GM19395 (cell line): ENCODE measurements around the gene C14orf93.
A peak's percentile ranks its signal among the peaks of the same experiment; 100 is the strongest.
"Not testable (repeated sequence)": the region's sequence is repeated elsewhere in the genome, so short reads cannot be mapped to it uniquely, and the experiment has no call there.

Experiments
- ATAC-seq: cut with Tn5 transposase; IDR thresholded peaks from one replicate; pipeline ENCODE4 v1.9.1; 2021; ENCODE audit warnings: mild to moderate bottlenecking, moderate library complexity; ENCODE audit not compliant: unreplicated experiment

The C14orf93 gene

DNA sequence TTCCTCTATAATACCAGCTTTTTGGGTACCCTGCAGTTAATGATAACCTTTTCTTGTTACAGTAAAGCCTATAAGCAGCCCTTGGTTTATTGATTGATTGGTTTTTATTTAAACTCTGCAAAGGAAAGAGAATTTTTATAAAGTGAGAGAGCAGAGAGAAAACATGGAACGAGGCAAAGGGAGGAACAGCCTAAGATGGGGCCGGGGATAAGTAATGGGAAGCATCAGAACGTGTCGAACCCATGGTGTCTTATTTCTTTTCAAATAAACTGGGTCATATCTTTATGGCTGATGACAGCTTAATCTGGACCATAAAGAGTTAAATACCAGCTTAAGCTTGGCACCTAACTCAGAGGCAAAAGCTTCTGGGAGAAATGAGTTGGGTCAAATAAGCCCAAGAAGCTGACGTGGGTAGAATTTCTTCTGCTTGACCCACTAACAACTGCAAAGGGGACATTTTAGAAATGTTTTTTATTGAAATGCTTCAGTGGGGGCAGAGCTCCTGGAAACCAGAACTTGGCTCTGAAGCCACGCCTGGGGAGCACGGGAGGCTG lies 12.0 kb upstream of the C14orf93 start:
- no peak for ATAC-seq

DNA sequence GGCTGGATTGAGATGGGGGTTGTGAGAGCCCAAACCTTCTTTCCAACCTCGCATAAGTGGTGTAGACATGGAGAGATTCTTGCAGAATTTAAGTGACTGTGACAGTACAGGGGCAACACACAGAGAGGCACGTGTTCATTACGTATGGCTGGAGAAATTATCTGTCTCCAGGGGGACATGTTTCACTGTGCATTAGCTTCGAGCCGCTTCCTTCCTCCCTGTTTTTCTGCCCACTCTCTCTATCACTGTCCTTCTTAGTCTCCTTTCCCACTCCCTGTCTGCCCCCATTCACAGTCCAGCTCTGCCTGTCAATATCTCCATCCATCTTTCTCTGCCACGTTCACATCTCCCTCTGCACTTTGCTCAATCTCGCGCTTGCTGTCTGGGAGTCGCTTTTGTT lies 11.5 kb upstream of the C14orf93 start:
- no peak for ATAC-seq

DNA sequence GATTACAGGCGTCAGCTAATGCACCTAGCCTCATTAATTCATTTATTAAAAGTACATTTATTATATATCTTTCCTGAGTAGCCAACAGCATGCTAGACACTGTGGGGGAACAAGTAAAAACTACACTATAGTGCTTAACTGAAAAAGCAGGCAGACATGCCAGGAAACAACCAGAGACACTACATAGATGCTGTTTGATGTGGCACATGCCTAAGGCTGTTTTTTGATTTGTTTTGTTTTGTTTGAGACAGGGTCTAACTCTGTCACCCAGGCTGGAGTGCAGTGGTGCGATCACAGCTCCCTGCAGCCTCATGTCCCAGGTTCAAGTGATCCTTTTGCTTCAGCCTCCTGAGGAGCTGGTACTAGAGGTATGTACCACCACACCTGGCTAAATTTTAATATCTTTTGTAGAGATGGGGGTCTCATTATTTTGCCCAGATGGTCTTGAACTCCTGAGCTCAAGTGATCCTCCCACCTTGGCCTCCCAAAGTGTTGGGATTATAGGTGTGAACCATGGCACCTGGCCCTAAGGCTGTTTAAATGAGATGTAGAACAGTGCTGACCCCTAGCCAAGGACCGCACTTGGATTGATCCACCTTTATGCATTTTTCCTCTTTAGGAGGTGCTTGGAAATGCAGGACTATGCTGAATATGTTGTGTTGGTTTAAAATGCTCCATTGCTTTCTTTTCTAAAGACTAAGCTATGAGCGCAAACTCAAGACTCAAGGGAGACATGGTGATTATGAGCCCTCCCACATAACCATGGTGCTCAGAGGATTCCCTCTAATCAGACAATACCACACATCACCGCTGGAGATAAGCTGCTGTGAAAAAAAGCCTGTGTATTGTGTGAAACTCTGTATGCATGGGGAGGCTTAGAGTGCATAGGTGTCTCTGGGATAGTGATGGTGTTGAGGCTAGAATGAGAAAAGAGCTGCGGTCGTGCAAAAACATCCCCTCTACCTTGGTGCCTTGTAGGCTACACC lies 10.5 kb upstream of the C14orf93 start:
- no peak for ATAC-seq

DNA sequence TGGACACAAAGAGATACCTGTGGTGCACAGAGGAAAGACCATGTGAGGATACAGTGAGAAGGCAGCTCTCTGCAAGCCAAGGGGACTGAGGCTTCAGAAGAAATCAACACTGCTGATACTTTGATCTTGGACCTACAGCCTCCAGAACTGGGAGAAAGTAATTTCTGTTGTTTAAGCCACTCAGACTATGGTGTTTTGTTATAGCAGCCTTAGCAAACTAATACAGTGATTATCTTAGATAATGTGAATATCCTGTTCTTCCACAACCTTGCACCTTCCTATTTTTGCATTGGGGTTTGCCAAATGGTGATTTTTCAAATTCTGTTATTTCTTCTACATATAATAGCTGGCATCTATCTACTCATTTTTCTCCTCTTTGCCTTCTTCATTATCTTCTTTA lies 8.2 kb upstream of the C14orf93 start:
- ATAC-seq, result no peak

DNA sequence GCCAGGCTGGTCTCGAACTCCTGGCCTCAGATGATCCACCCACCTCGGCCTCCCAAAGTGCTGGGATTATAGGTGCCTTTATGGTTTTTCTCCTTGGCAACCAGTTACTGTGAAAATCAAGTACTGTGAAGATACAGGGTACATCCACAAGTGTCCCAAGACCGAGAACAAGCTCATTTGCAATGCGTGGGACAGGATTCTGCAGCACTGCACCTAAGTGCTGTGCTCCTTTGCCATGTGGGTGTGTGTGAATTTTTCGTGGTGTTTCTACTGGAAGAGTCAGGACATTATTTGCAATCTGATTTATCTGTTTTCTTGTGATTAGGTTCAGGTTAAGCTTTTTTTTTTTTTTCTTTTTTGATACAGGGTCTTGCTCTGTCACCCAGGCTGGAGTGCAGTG lies 7.1 kb upstream of the C14orf93 start:
- no peak for ATAC-seq

DNA sequence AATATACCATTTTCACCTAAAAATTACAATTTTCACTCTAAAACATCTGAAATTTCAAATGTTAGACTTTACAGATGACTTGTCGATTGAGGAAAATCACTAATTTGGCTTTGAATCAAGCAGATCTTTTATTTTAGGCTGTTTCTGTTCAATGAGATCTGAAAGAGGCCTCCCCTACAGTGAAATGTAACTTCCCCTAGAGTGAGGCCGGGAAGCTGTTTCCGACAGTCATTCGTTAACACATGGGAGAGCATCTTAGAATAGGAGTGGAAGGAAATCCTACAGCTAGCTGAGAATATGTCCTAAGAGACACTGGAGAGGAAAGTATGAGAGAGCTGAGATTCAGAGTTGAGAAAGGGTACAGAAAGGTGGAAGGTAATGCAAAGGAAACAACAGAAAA lies 5.7 kb upstream of the C14orf93 start:
- no peak for ATAC-seq

DNA sequence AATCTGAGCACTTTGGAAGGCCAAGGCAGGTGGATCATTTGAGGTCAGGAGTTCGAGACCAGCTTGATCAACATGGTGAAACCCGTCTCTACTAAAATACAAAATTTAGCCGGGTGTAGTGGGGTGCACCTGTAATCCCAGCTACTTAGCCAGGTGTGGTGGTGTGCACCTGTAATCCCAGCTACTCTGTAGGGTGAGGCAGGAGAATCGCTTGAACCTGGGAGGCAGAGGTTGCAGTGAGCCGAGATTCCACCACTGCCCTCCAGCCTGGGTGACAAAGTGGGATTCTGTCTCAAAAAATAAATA lies 3.8 kb upstream of the C14orf93 start:
- not testable (repeated sequence) for ATAC-seq

DNA sequence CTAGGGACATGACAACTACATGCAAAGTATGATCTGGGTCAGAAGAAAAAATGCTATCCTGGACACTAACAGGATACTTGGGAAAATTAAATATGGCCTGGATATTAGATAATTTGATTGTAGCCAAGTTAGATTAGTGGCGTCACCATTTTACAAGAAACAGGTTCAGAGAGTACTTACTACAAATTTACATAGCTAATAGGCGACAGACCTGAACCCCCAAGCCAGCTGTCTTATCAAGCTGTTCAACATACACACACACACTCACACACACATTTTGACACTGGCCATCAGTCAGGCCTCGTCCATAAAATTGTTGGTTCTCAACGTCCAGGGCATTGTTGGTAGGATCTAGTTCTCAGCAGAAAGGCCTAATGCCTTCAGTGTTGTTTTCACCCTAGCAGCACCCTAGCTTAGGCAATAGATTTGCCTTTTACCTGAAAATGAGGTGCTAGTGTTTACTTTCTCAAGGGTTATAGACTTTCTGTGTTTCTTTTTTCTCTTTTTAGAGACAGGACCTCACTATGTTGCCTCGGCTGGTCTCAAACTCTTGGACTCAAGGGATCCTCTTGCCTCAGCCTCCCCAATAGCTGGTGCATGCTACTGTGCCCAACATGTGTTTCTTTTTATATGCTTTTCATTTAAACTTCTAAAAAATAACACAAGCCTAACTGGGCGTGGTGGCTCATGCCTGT lies 3.3 kb upstream of the C14orf93 start:
- no peak for ATAC-seq

DNA sequence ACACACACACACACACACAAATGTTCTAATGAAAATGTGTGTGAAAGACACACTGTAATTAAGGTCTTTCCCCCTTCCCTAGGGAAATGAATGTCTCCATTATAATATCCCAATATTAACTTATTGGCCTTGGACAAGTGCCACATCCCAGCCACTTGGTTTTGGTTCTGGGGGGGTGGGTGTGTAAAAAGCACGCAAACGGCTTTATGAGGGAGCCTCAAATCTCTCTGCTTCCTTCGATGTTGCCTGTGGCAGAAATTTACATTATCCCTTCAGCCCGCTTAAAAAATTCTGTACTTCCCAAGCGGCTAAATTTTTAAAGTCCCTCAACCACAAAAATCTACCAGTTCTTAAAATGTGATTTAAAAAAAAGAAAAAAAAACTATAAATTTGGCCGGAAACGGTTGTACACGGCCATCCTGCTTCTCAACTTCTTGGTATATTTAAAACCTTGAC lies 432 bp downstream of the C14orf93 start:
- no peak for ATAC-seq

DNA sequence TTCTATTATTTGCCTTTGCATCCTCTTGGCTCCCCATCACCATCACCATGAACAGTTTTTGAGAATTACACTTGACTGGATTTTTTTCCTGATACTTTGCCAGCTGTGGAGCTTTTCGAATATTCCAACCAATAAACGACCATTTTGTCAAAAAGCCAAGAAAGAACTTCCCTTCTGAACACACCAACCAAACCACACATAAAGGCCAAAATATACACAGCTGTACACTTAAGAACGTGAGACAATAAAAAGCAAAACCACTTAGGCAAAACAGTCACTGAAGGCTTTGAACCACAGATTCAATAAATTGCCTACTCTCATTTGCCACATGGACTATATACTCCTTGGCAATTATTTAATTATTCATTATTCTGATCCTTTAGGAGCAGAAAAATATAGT lies 1.1 kb downstream of the C14orf93 start:
- no peak for ATAC-seq

DNA sequence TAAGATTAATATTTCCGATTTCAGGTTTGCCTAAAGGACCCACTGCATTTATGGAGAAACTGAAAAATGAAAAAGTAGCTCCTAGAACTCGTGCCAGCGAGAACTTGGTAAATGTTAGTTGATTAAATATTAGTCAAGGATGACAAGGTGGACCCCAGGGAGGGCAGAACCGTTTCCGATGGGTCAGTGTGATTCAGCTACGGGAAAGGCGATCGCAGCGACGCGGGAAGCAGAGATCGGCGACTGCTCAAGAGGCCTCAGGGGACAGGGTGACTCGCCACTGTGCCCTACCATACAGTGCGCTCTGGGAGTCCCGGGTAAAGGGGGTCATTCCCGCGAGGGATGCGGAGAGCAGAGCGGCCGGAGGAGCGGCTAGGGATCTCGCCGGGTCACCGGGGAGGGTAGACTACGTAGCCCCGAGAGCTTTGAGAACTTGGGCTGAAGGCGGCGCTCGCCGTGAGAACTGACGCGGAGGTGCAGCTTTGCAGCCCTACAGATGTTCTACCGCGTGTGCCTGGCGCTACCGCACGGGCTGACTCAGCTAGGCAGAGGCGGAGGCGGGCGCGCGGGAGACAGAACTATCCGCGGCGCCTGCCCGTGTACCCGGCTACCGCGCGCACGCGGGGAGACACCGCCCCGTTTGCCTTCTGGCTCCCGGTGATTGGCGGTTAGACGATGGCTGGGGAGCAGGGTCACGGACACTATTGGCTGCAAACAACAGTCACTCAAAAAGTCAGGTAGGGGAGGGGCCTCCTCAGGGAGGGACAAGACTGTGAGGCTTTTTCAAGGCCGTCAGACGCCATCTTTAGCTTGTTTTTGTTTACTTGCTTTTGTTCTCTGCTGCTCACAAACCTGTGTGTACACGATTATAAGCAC lies 3.2 kb downstream of the C14orf93 start:
- ATAC-seq, result peak; percentile 98

DNA sequence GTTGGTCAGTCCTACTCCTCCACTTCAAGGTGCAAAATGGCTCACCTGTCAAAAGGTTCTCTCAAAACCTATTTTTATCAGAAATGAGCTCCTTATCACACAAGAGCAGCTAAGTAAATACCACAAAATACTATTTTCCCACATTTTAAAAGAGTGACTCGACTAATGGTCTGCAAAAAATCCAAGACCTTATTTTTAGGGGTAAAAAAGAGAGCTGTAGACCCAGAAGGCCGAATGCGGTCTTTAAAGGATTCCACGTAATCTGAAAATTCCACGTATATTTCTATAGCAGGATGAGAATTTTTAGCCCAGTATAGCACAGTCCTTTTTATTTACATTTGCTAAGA lies 3.8 kb downstream of the C14orf93 start:
- ATAC-seq, result no peak

DNA sequence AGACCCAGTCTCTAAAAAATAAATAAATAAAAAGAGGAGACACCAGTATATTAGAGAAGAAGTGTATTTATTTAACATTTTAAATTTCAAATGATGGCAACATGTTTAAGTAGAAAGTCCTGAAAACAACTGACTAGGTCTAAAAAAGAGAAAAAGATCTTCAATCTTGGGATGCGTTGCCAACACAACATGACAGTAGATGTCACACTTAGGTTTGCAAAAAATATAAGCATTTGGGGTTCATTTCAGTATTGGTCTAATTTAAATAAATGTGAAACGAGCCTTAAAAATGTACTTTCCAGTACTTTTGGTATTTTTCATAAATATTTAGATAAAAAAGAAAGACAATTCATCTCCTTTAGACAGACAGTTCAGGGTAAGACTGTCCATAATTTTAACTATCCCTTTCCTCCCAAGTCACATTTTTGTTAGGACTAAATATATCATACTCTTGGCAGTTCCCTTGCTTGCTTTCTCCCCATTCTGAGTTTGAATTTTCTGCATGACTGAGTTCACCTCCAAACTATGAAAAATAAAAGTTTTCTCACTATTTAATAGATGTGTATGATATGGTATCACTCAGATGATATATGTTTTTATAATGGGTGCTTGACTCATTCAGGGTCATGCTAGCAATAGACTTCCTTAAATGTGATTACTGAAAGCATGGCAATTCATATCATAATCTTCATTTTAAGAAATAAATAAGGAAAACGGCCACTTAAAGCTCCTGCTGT lies 4.3 kb downstream of the C14orf93 start:
- ATAC-seq, result no peak

DNA sequence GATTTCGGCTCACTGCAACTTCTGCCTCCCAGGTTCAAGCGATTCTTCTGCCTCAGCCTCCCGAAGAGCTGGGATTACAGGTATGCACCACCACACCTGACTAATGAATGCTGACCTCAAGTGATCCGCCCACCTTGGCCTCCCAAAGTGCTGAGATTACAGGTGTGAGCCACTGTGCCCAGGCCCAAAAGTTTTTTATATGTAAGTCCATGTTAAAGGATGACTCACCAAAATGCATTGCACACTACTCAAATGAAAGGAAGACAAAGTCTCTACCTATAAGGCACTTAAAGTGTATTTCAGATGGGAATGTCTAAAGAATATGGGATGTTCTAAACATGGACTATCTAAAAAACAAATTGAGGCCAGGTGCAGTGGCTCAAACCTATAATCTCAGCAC lies 5.7 kb downstream of the C14orf93 start:
- ATAC-seq, result not testable (repeated sequence)

DNA sequence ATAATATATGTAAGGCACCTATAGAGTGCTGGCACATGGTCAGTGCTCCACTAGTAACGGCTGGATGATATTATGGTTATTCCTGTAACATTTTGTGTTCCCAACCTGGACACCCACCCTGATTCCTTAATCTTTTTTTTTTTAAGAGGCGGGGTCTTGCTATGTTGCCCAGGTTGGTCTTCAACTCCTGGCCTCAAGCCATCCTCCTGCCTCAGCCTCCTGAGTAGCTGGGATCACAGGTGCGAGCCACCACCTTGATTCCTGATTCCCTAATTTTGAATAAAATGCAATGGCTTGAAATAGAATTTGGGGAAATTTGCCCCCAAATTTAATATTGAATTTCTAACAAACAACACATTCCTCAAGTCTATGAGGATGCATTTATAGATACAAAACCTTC lies 7.4 kb downstream of the C14orf93 start:
- ATAC-seq, result no peak

DNA sequence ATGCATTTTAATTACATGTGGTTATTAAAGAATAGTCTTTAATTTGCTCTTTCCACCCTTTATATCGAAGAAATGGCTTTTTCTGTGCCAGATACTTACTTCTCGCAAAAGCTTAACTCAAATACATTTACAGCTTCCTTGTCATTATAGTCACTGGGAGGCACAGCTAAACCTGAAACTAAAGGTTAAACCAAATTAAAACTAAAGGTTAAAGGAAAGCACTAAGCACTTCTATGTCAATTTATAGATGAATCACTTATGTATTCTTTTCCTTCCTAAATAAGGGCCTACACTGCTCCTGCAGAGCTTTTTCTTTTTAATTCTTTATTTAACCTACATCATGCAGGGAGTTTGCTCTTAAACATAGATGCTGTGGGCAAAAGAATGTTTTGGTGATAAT lies 9.1 kb downstream of the C14orf93 start:
- ATAC-seq, result no peak

DNA sequence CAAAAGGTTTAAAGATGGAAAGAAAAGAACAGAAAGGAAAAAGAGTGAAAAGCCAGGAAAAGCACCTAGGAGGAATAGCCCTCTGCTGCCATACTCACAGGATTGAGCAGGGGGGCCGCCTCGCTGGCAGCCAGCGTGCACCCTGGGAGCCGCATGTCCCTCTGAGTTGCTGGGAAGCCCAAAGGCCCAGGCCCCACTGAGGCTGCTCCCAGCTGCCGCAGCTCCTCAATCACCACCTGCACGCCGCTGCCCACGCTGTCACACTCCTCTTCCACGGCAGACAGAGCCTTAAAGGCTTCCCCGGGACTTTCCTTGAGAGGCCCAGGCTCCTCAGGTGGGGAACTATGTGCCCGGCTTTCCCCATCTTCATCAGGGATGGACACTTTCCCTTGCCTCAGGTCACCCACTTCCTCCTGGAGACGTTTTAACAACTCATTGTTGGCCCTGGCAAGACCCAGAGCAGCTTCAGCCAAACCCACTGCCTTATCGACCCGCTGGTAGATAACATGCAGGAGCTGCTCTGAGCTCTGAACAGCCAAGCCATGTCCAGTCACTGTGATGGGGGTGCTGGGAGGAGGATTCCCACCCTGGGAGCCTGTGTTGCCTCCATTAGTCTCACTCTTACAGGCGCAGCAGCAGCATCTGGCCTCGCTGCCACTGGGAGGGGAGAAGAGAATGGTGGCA lies 11.5 kb downstream of the C14orf93 start:
- ATAC-seq, result no peak

DNA sequence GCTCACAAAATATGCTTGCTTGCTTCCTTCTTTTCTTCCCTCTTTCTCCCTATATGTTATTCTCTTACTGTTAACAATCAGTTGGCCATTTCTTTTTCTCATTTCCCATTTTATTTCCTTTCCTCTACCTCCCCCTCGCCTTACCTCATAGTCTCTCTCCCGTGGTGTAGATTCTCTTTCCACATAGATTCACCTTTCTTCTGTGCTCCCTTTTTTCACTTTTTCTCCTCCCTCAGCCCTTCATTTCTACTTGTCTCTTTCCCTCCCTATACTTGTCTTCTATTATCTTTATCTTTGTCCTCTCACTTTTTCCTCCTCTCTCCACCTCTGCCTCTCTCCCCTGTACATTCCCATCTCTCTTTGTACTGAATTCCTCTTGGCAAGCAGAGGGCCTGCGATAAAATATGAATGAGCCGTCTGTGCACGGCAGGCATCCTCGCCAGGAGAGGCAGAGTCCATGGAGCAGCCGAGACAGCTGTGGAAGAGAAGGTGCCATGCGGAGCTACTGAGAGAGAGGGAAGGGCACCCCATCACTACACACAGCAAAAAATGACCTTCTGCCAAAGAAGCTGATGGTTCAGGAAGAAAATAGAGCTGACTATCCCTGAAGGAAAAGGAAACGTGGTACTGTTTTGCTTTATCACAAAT lies 12.1 kb downstream of the C14orf93 start:
- ATAC-seq, result no peak
